Ishikawa (cell line): Measurements from ENCODE around the gene URB2.

Experiments
- CEBPB ChIP-seq: IDR thresholded peaks from 2 replicates; pipeline ENCODE4 v1.6.1; 2012
- EP300 ChIP-seq: IDR thresholded peaks from 2 replicates; pipeline ENCODE4 v1.6.1; 2012; ENCODE audit warnings: borderline replicate concordance
- TF ChIP-seq, protein P1 (sequence below): IDR thresholded peaks from 2 replicates; pipeline ENCODE4 v1.6.1; 2012

DNA sequence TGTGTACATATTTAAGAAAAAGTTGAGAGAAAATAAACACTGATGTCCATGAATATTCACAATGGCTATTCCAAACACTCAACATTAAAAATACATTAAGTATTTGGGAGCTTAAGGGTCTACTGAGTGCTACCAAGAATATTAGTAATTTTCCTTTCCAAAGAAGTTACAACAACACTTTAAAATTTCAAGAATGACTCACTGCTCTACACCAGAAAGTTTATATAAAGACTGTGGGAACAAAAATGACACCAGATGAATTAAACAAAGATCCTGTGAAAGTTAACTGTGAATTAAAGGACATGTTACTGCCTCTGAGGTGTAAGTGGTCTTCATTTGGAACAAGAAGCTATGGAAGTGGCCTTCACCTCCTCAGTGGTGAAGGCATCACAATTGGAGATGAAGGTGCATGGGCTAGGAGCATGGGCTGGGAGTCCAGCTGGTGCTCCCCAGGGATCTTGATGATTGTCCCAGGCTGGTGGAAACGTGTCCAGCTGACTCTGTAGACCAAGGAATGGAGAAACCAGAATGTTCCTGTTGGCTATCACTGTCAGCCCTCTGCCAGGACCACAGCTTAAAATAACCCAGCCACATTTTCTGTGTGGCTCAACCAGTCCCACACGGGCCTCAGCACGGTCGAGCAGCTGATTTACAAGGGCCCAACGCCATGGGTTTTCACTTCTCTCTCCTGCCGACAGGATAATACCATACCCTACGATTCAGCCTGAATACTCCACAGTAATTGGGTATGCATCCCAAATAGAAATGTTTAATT, 28.9 kb upstream of the URB2 start:
- TF ChIP-seq CEBPB (no peak), EP300 (no peak)
- TF ChIP-seq, protein P1, sequence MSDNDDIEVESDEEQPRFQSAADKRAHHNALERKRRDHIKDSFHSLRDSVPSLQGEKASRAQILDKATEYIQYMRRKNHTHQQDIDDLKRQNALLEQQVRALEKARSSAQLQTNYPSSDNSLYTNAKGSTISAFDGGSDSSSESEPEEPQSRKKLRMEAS: no peak
